MM.1S (cell line): ENCODE measurements around the gene MEP1A.

Experiments
- DNase-seq: peaks from one replicate; pipeline ENCODE4 v3.0.0-alpha.2; 2015
- H2AFZ ChIP-seq: fragments of 300-600 bp; sonication (generic); 2 replicates; pipeline ENCODE4 v1.6.0; 2016; ENCODE audit warnings: antibody characterized with exemption, low read length
- H3F3A ChIP-seq: fragments of 300-600 bp; sonication (generic); 2 replicates; pipeline ENCODE4 v1.6.1; 2016; ENCODE audit warnings: mild to moderate bottlenecking, antibody characterized with exemption, low read length, moderate library complexity, mixed read lengths; ENCODE audit not compliant: insufficient read depth
- H3K27ac ChIP-seq: fragments of 300-600 bp; sonication (generic); 2 replicates; pipeline ENCODE4 v1.5.1; 2016; ENCODE audit warnings: mild to moderate bottlenecking, low read length
- H3K27me3 ChIP-seq: fragments of 300-600 bp; sonication (generic); replicated peaks from 2 replicates; pipeline ENCODE4 v1.6.0; 2016; ENCODE audit warnings: low read length; ENCODE audit not compliant: insufficient read depth
- H3K36me3 ChIP-seq: fragments of 300-600 bp; sonication (generic); replicated peaks from 2 replicates; pipeline ENCODE4 v1.6.1; 2016; ENCODE audit warnings: mild to moderate bottlenecking, low read length, mixed read lengths; ENCODE audit not compliant: insufficient read depth
- H3K4me1 ChIP-seq: fragments of 300-600 bp; sonication (generic); 2 replicates; pipeline ENCODE4 v1.6.1; 2016; ENCODE audit warnings: low read length, mixed read lengths
- H3K4me2 ChIP-seq: fragments of 300-600 bp; sonication (generic); 2 replicates; pipeline ENCODE4 v1.6.0; 2016; ENCODE audit warnings: low read depth, low read length
- H3K4me3 ChIP-seq: fragments of 300-600 bp; sonication (generic); 2 replicates; pipeline ENCODE4 v1.5.1; 2016; ENCODE audit warnings: low read length, mixed read lengths
- H3K79me2 ChIP-seq: fragments of 300-600 bp; sonication (generic); 2 replicates; pipeline ENCODE4 v1.6.1; 2016; ENCODE audit warnings: mixed run types, low read length, mixed read lengths
- H3K9ac ChIP-seq: fragments of 300-600 bp; sonication (generic); 2 replicates; pipeline ENCODE4 v1.6.1; 2016; ENCODE audit warnings: low read length, mixed read lengths
- H3K9me2 ChIP-seq: fragments of 300-600 bp; sonication (generic); replicated peaks from 2 replicates; pipeline ENCODE4 v1.6.1; 2016; ENCODE audit warnings: mild to moderate bottlenecking, low read length, mixed read lengths; ENCODE audit not compliant: insufficient read depth
- H3K9me3 ChIP-seq: fragments of 300-600 bp; sonication (generic); replicated peaks from 2 replicates; pipeline ENCODE4 v1.6.1; 2016; ENCODE audit warnings: mild to moderate bottlenecking, low read length, mixed read lengths; ENCODE audit not compliant: insufficient read depth
- H4K20me1 ChIP-seq: fragments of 300-600 bp; sonication (generic); 2 replicates; pipeline ENCODE4 v1.6.1; 2016; ENCODE audit warnings: mild to moderate bottlenecking, low read length, moderate library complexity, mixed read lengths; ENCODE audit not compliant: insufficient read depth
- EZH2 ChIP-seq: fragments of 300-600 bp; sonication (generic); optimal IDR thresholded peaks from 2 replicates; pipeline ENCODE3; 2017; ENCODE audit warnings: low read depth, mild to moderate bottlenecking, antibody characterized with exemption, low read length, mixed read lengths
- EZH2phosphoT487 ChIP-seq: fragments of 300-600 bp; sonication (generic); IDR thresholded peaks from 2 replicates; pipeline ENCODE4 v1.6.1; 2018; ENCODE audit warnings: antibody characterized with exemption, low read length
- TF ChIP-seq, protein P1 (sequence below): fragments of 300-600 bp; sonication (generic); IDR thresholded peaks from 2 replicates; pipeline ENCODE4 v1.5.1; 2016; ENCODE audit warnings: antibody characterized with exemption, low read length, mixed read lengths

Gene MEP1A

DNA sequence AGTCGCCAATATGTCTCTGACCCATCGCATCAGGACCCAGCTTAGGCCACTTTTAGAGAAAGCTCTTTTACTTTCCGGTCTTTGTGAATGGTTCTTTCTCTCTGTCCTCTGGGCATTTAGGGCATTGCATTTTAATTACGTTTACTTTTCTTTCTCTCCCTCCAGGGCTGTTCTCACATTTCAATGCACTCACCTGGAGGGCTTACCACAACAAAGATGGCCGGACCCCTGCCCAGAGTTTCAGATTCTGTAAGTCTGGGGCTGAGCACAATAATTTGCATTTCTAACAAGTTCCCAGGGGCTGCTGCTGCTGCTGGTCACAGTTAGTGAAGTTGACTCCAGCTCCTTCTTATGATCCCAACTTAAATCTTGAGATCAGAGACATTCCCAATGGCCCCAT, 43.5 kb upstream of the MEP1A start:
- H3F3A ChIP-seq: no peaks in the 10 kb centered on the region
- no peaks in the 10 kb centered on the region for H3K9me2 ChIP-seq
- H2AFZ ChIP-seq: no peak overlapping the region
- no peaks in the 10 kb centered on the region for H3K36me3 ChIP-seq
- no peaks in the 10 kb centered on the region for H3K9me3 ChIP-seq
- H3K4me3 ChIP-seq: no peak overlapping the region
- no peak overlapping the region for H3K27ac ChIP-seq
- no peak for DNase-seq
- no peak overlapping the region for H3K4me2 ChIP-seq
- H3K27me3 ChIP-seq: no peaks in the 10 kb centered on the region
- no peaks in the 10 kb centered on the region for H4K20me1 ChIP-seq
- no peaks in the 10 kb centered on the region for H3K4me1 ChIP-seq
- H3K79me2 ChIP-seq: no peaks in the 10 kb centered on the region
- H3K9ac ChIP-seq: no peak overlapping the region
- TF ChIP-seq, protein P1, sequence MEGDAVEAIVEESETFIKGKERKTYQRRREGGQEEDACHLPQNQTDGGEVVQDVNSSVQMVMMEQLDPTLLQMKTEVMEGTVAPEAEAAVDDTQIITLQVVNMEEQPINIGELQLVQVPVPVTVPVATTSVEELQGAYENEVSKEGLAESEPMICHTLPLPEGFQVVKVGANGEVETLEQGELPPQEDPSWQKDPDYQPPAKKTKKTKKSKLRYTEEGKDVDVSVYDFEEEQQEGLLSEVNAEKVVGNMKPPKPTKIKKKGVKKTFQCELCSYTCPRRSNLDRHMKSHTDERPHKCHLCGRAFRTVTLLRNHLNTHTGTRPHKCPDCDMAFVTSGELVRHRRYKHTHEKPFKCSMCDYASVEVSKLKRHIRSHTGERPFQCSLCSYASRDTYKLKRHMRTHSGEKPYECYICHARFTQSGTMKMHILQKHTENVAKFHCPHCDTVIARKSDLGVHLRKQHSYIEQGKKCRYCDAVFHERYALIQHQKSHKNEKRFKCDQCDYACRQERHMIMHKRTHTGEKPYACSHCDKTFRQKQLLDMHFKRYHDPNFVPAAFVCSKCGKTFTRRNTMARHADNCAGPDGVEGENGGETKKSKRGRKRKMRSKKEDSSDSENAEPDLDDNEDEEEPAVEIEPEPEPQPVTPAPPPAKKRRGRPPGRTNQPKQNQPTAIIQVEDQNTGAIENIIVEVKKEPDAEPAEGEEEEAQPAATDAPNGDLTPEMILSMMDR: no peak
- TF ChIP-seq EZH2phosphoT487: no peak
- TF ChIP-seq EZH2: no peak

DNA sequence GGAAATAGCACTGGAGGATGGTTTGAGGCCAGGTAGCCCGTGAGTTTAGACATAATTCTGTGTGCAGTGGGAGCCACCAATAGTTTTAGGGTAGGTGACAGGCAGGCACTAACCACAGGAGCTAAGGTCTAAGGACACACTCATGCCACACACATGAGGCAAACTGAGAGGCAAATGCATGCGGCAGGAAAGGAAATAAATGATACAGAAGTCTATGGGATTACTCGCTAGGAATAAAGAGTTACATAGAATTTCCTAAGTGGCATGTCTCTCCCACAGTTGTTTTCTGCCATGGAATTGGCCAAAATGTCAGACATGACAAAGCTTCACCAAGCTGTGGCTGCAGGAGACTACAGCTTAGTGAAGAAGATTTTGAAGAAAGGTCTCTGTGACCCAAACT, 41.5 kb upstream of the MEP1A start:
- H3K9ac ChIP-seq: no peak overlapping the region
- H3K36me3 ChIP-seq: no peaks in the 10 kb centered on the region
- no peaks in the 10 kb centered on the region for H3K9me3 ChIP-seq
- H3K4me1 ChIP-seq: no peaks in the 10 kb centered on the region
- no peaks in the 10 kb centered on the region for H4K20me1 ChIP-seq
- H3K4me2 ChIP-seq: no peak overlapping the region
- H3F3A ChIP-seq: no peaks in the 10 kb centered on the region
- H3K79me2 ChIP-seq: no peaks in the 10 kb centered on the region
- no peaks in the 10 kb centered on the region for H3K27me3 ChIP-seq
- DNase-seq: no peak
- H2AFZ ChIP-seq: no peak overlapping the region
- no peaks in the 10 kb centered on the region for H3K9me2 ChIP-seq
- H3K27ac ChIP-seq: no peak overlapping the region
- H3K4me3 ChIP-seq: no peak overlapping the region
- no peak for TF ChIP-seq EZH2phosphoT487
- TF ChIP-seq EZH2: no peak
- TF ChIP-seq, protein P1: no peak

DNA sequence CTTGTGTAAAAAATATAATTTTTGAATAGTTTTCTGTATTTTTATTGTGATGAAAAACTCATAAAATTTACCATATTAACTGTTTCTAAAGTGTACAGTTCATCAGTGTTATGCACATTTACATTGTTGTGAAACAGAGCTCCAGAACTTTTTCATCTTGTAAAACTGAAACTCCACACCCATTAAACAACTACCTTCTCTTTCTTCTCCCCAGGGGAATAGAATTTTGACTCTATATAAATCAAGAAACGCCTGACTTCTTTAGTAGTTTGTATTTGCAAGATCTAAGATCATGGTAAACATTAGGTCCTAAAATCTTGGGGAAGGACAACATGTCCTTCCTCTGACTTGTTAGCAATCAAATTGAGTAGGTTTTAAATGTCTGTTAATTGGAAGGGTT, 37.3 kb upstream of the MEP1A start:
- no peaks in the 10 kb centered on the region for H3K9me2 ChIP-seq
- H3K79me2 ChIP-seq: no peaks in the 10 kb centered on the region
- TF ChIP-seq EZH2 (no peak), EZH2phosphoT487 (no peak)
- TF ChIP-seq, protein P1: no peak
- no peak overlapping the region for H3K27ac ChIP-seq
- no peak overlapping the region for H2AFZ ChIP-seq
- H3K9me3 ChIP-seq: no peaks in the 10 kb centered on the region
- no peaks in the 10 kb centered on the region for H3K27me3 ChIP-seq
- H3K4me1 ChIP-seq: no peaks in the 10 kb centered on the region
- no peaks in the 10 kb centered on the region for H3F3A ChIP-seq
- H3K36me3 ChIP-seq: no peaks in the 10 kb centered on the region
- no peak overlapping the region for H3K4me3 ChIP-seq
- DNase-seq: no peak
- H4K20me1 ChIP-seq: no peaks in the 10 kb centered on the region
- H3K9ac ChIP-seq: no peak overlapping the region
- H3K4me2 ChIP-seq: no peak overlapping the region
